Coronary artery (tissue), 2 donors: ENCODE data around the gene ADCY1.
A peak's percentile ranks its signal among the peaks of the same experiment; 100 is the strongest.

Experiments
- DNase-seq: peaks from one replicate; pipeline ENCODE4 v3.0.0-alpha.2; 2017; ENCODE audit warnings: low spot score
- H3K27ac ChIP-seq, 2 donors: fragments of 200-600 bp; sonication (generic); one replicate each; pipeline ENCODE4 v1.5.1; 2016 to 2019
- H3K4me3 ChIP-seq: fragments of 200-600 bp; sonication (generic); 2 replicates; pipeline ENCODE4 v1.5.1; 2016; ENCODE audit warnings: mild to moderate bottlenecking, moderate library complexity
- CTCF ChIP-seq: fragments of 200-600 bp; sonication (generic); IDR thresholded peaks from one replicate; pipeline ENCODE4 v1.5.1; 2019; ENCODE audit warnings: antibody characterized with exemption

Gene ADCY1

GRCh38 chr7:45599851-45600706 is 25.9 kb downstream of the ADCY1 start:
- Histone ChIP-seq H3K4me3 (no peak overlapping the region), H3K27ac (no peak overlapping the region)
- no peak for TF ChIP-seq CTCF
- DNase-seq: peak; percentile 52

- peak; percentile 40 for DNase-seq
- Histone ChIP-seq H3K4me3 (no peak overlapping the region), H3K27ac (no peak overlapping the region)
- TF ChIP-seq CTCF: no peak
These were observed 26.9 kb downstream of the ADCY1 start for GRCh38 chr7:45601094-45601493.

GRCh38 chr7:45601816-45602540 is 27.8 kb downstream of the ADCY1 start:
- peak; percentile 24 for DNase-seq
- Histone ChIP-seq H3K27ac (no peak overlapping the region), H3K4me3 (no peak overlapping the region)
- TF ChIP-seq CTCF: no peak

GRCh38 chr7:45606050-45606449 is 31.9 kb downstream of the ADCY1 start:
- peak; percentile 45 for DNase-seq
- no peak overlapping the region for H3K4me3 ChIP-seq
- H3K27ac ChIP-seq: no peak overlapping the region
- TF ChIP-seq CTCF: no peak

- TF ChIP-seq CTCF: no peak
- Histone ChIP-seq H3K4me3 (no peak overlapping the region), H3K27ac (no peak overlapping the region)
- DNase-seq: peak; percentile 31
These were observed 32.8 kb downstream of the ADCY1 start for GRCh38 chr7:45606931-45607330.

GRCh38 chr7:45609180-45609579 is 35.0 kb downstream of the ADCY1 start:
- H3K4me3 ChIP-seq: no peak overlapping the region
- no peak for TF ChIP-seq CTCF
- peak; percentile 43 for DNase-seq

More at GRCh38 chr7:45609180-45609579, 35.0 kb downstream of the ADCY1 start:
- H3K27ac ChIP-seq: no peak overlapping the region
